H9 (cell line): ENCODE data around the gene POFUT2. TPM values are rescaled to one million over a fixed set of nuclear protein-coding genes. Genes with fewer than 3 reads are reported as not detected.

ENCODE experiments used
- DNase-seq: peaks from one replicate; pipeline ENCODE4 v3.0.0-alpha.2; 2017
- H2AFZ ChIP-seq: one replicate; pipeline ENCODE4 v1.6.1; 2013; ENCODE audit warnings: mild to moderate bottlenecking, low read length, control low read depth, moderate library complexity
- H2AK5ac ChIP-seq: 2 replicates; pipeline ENCODE4 v1.6.1; 2013; ENCODE audit warnings: low read length, control low read depth, mixed read lengths; ENCODE audit not compliant: insufficient read length
- H2BK120ac ChIP-seq: one replicate; pipeline ENCODE4 v1.6.1; 2013; ENCODE audit warnings: low read depth, mild to moderate bottlenecking, low read length, control low read depth, inconsistent platforms; ENCODE audit not compliant: poor library complexity, severe bottlenecking
- H2BK12ac ChIP-seq: 2 replicates; pipeline ENCODE4 v1.6.1; 2013; ENCODE audit warnings: low read length, control low read depth, mixed read lengths, low read depth; ENCODE audit not compliant: insufficient read length
- H2BK15ac ChIP-seq: 2 replicates; pipeline ENCODE4 v1.6.1; 2013; ENCODE audit warnings: low read depth, low read length, control low read depth
- H2BK20ac ChIP-seq: one replicate; pipeline ENCODE4 v1.6.1; 2013; ENCODE audit warnings: low read depth, mild to moderate bottlenecking, low read length, control low read depth, inconsistent platforms; ENCODE audit not compliant: poor library complexity, severe bottlenecking
- H2BK5ac ChIP-seq: 2 replicates; pipeline ENCODE4 v1.6.1; 2013; ENCODE audit warnings: low read length, control low read depth, mixed read lengths; ENCODE audit not compliant: insufficient read length
- H3K14ac ChIP-seq: 2 replicates; pipeline ENCODE4 v1.6.1; 2013; ENCODE audit warnings: low read length, control low read depth; ENCODE audit not compliant: insufficient read depth
- H3K18ac ChIP-seq: 2 replicates; pipeline ENCODE4 v1.6.1; 2013; ENCODE audit warnings: low read depth, mild to moderate bottlenecking, mixed read lengths, low read length, control low read depth; ENCODE audit not compliant: insufficient read length
- H3K23ac ChIP-seq: 2 replicates; pipeline ENCODE4 v1.6.1; 2013; ENCODE audit warnings: low read length, control low read depth, mixed read lengths, low read depth; ENCODE audit not compliant: insufficient read length
- H3K23me2 ChIP-seq: 2 replicates; pipeline ENCODE4 v1.6.1; 2013; ENCODE audit warnings: low read depth, mild to moderate bottlenecking, mixed read lengths, low read length, control low read depth; ENCODE audit not compliant: insufficient read length, poor library complexity, severe bottlenecking
- H3K27ac ChIP-seq: 2 replicates; pipeline ENCODE4 v1.5.1; 2013; ENCODE audit warnings: low read length, control low read depth, mixed read lengths, low read depth; ENCODE audit not compliant: insufficient read length
- H3K27me3 ChIP-seq: 2 replicates; pipeline ENCODE4 v1.6.1; 2013; ENCODE audit warnings: low read length, control low read depth, inconsistent platforms; ENCODE audit not compliant: insufficient read depth
- H3K4ac ChIP-seq: 2 replicates; pipeline ENCODE4 v1.6.1; 2013; ENCODE audit warnings: low read depth, mild to moderate bottlenecking, control low read depth, inconsistent platforms, low read length, moderate library complexity
- H3K4me1 ChIP-seq: 2 replicates; pipeline ENCODE4 v1.6.1; 2013; ENCODE audit warnings: low read length, control low read depth, inconsistent platforms; ENCODE audit not compliant: insufficient read depth
- H3K4me2 ChIP-seq: 2 replicates; pipeline ENCODE4 v1.6.1; 2013; ENCODE audit warnings: low read length, control low read depth, mixed read lengths; ENCODE audit not compliant: insufficient read length, insufficient read depth
- H3K56ac ChIP-seq: 2 replicates; pipeline ENCODE4 v1.6.1; 2013; ENCODE audit warnings: low read depth, mild to moderate bottlenecking, mixed read lengths, low read length, control low read depth; ENCODE audit not compliant: insufficient read length
- H3K79me1 ChIP-seq: 2 replicates; pipeline ENCODE4 v1.6.1; 2013; ENCODE audit warnings: low read depth, mild to moderate bottlenecking, moderate library complexity, low read length, control low read depth, inconsistent platforms; ENCODE audit not compliant: insufficient read depth, poor library complexity, severe bottlenecking
- H3K79me2 ChIP-seq: 2 replicates; pipeline ENCODE4 v1.6.1; 2013; ENCODE audit warnings: low read length, control low read depth, inconsistent platforms; ENCODE audit not compliant: insufficient read depth
- H3K9ac ChIP-seq: 2 replicates; pipeline ENCODE4 v1.6.1; 2013; ENCODE audit warnings: low read length, control low read depth, mixed read lengths; ENCODE audit not compliant: insufficient read length; ENCODE audit errors: extremely low read depth
- H3K9me3 ChIP-seq: one replicate; pipeline ENCODE4 v1.6.1; 2013; ENCODE audit warnings: low read depth, low read length, inconsistent platforms; ENCODE audit not compliant: control insufficient read depth
- H3T11ph ChIP-seq: one replicate; pipeline ENCODE4 v1.6.1; 2013; ENCODE audit warnings: mild to moderate bottlenecking, low read length, control low read depth, inconsistent platforms
- H4K20me1 ChIP-seq: one replicate; pipeline ENCODE4 v1.6.1; 2013; ENCODE audit not compliant: control insufficient read depth, insufficient read length, insufficient read depth
- H4K5ac ChIP-seq: 2 replicates; pipeline ENCODE4 v1.6.1; 2013; ENCODE audit warnings: low read depth, mild to moderate bottlenecking, mixed read lengths, low read length, control low read depth; ENCODE audit not compliant: insufficient read length
- H4K8ac ChIP-seq: replicated peaks from 2 replicates; pipeline ENCODE4 v1.6.1; 2013; ENCODE audit warnings: low read length, control low read depth, mixed read lengths, low read depth; ENCODE audit not compliant: insufficient read length
- H4K91ac ChIP-seq: 2 replicates; pipeline ENCODE4 v1.6.1; 2013; ENCODE audit warnings: low read depth, mild to moderate bottlenecking, moderate library complexity, mixed read lengths, low read length, control low read depth; ENCODE audit not compliant: insufficient read length
- H3K27ac Mint-ChIP-seq, 3 experiments: 2 replicates in 2 of 3; 3 replicates in 1 of 3; pipeline ENCODE4 v1.8.0; 2020 to 2021; ENCODE audit warnings: mixed read lengths in 3 of 3, mild to moderate bottlenecking in 1 of 3, moderate library complexity in 1 of 3
- H3K27me3 Mint-ChIP-seq: 2 replicates; pipeline ENCODE4 v1.8.0; 2021; ENCODE audit warnings: low read depth, mild to moderate bottlenecking, moderate library complexity, mixed read lengths
- H3K36me3 Mint-ChIP-seq, 3 experiments: 2 replicates in 2 of 3; 3 replicates in 1 of 3; pipeline ENCODE4 v1.8.0; 2020 to 2021; ENCODE audit warnings: low read depth in 3 of 3, mixed read lengths in 3 of 3; ENCODE audit not compliant: insufficient read depth in 1 of 3
- H3K4me1 Mint-ChIP-seq, 2 experiments: 2 replicates each; pipeline ENCODE4 v1.8.0; 2020; ENCODE audit warnings: mixed read lengths in 2 of 2
- H3K4me3 Mint-ChIP-seq, 2 experiments: 2 replicates in 1 of 2; 3 replicates in 1 of 2; pipeline ENCODE4 v1.8.0; 2020 to 2021; ENCODE audit warnings: mild to moderate bottlenecking in 2 of 2, mixed read lengths in 2 of 2, moderate library complexity in 1 of 2
- H3K9me3 Mint-ChIP-seq, 2 experiments: 2 replicates in 1 of 2; 3 replicates in 1 of 2; pipeline ENCODE4 v1.8.0; 2020; ENCODE audit warnings: mild to moderate bottlenecking in 2 of 2, mixed read lengths in 2 of 2, moderate library complexity in 1 of 2
- WGBS: extraction: QIAGEN DNeasy Blood & Tissue Kit; methylation state at CpG from one replicate; pipeline ENCODE4 v1.1.7; 2013; ENCODE audit warnings: missing lambda C conversion rate, low lambda C conversion rate, mixed read lengths; ENCODE audit not compliant: insufficient read length; ENCODE audit errors: extremely low coverage; 5-methylcytosine and 5-hydroxymethylcytosine counted together
- total RNA-seq: library from RNA; stranded (reverse); gene quantifications from 2 replicates; pipeline ENCODE4 v1.2.1, GENCODE V29; 2021
- TF ChIP-seq, protein P1 (sequence below): fragments of 200-600 bp; sonication (generic); conservative IDR thresholded peaks from 3 replicates; pipeline ENCODE4 v1.8.0; 2021; ENCODE audit warnings: antibody characterized with exemption, mild to moderate bottlenecking

The POFUT2 gene
- total RNA-seq, 1 experiment from 2014 or later, result 34.8 TPM

DNA sequence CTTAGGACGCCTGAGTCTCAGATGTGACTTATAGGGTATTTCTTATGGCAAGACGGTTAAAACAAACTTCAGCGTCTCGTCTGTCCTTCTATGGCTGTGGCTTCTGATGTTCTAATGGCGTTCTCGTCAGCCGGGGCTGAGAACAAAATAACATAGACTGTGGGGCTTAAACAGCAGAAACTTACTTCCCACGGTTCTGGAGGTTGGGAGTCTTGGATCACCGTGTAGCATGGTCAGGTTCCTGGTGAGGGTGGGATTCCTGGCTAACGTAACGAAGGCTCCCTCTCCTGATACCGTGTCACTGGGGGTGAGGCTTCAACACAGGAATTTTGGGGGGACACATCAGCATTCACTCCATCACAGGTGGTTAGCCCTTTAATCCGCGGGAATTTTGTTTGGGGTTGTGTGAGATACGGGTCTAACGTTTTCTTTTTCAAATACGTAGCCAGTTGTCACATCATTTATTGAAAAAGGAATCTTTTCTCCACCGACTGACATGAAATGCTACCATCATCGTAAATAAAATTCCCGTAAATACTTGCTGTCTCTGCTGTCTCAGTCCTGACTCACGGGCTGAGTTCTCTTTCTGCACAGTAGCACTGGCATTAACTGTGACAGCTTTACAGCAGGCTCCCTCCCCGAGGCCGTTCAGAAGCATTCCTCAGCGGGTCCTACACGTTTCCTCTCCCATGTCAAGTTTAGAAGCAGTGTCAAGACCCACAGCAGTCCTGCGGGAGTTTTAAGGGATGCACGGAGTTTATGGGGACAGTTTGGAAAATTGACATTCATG, 8.1 kb upstream of the POFUT2 start:
- no peak overlapping the region; a peak in 1 of 5 replicates for H3K4me3 Mint-ChIP-seq

More for the DNA sequence above, 8.1 kb upstream of the POFUT2 start:
- H3K9me3 Mint-ChIP-seq, result no peaks in the 10 kb centered on the region
- Histone ChIP-seq H3K4me2 (no peak overlapping the region), H3K23me2 (no peaks in the 10 kb centered on the region), H3T11ph (no peak overlapping the region), H2BK20ac (no peak overlapping the region), H2BK15ac (no peak overlapping the region), H3K9me3 (no peaks in the 10 kb centered on the region), H3K27me3 (no peaks in the 10 kb centered on the region), H4K91ac (no peak overlapping the region), H4K20me1 (no peaks in the 10 kb centered on the region), H2AK5ac (no peak overlapping the region), H2BK12ac (no peak overlapping the region), H3K23ac (no peak overlapping the region), H3K9ac (no peak overlapping the region), H3K79me2 (no peaks in the 10 kb centered on the region), H3K4me1 (no peaks in the 10 kb centered on the region; the same call in 1 of the 2 replicates), H2AFZ (no peak overlapping the region), H3K14ac (no peak overlapping the region), H4K5ac (no peak overlapping the region), H3K18ac (no peak overlapping the region), H3K79me1 (no peaks in the 10 kb centered on the region), H4K8ac (no peak overlapping the region), H3K4ac (no peak overlapping the region), H2BK5ac (no peak overlapping the region), H3K56ac (no peak overlapping the region), H2BK120ac (no peak overlapping the region), H3K27ac (no peak overlapping the region)
- no peak for DNase-seq
- WGBS, result no CpG with 5 or more reads among the region's 27 CpGs
- TF ChIP-seq, protein P1, sequence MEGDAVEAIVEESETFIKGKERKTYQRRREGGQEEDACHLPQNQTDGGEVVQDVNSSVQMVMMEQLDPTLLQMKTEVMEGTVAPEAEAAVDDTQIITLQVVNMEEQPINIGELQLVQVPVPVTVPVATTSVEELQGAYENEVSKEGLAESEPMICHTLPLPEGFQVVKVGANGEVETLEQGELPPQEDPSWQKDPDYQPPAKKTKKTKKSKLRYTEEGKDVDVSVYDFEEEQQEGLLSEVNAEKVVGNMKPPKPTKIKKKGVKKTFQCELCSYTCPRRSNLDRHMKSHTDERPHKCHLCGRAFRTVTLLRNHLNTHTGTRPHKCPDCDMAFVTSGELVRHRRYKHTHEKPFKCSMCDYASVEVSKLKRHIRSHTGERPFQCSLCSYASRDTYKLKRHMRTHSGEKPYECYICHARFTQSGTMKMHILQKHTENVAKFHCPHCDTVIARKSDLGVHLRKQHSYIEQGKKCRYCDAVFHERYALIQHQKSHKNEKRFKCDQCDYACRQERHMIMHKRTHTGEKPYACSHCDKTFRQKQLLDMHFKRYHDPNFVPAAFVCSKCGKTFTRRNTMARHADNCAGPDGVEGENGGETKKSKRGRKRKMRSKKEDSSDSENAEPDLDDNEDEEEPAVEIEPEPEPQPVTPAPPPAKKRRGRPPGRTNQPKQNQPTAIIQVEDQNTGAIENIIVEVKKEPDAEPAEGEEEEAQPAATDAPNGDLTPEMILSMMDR, result no peak
- no peaks in the 10 kb centered on the region for H3K27me3 Mint-ChIP-seq
- no peak overlapping the region for H3K27ac Mint-ChIP-seq
- H3K36me3 Mint-ChIP-seq, result peaks cover 0 to 3% (median 0%) of the 10 kb centered on the region in 3 experiments; a peak in 1 of 7 replicates
- H3K4me1 Mint-ChIP-seq, result peaks cover 28 to 31% of the 10 kb centered on the region in 2 experiments
